Measurements from ENCODE around the gene LHFPL3.
"Not testable (repeated sequence)": the region's sequence is repeated elsewhere in the genome, so short reads cannot be mapped to it uniquely, and the experiment has no call there.

The LHFPL3 gene

GRCh38 chr7:104572554-104572953 lies 244.2 kb downstream of the LHFPL3 start:
- H3K36me3 ChIP-seq, result no peaks in the 10 kb centered on the region
- no peaks in the 10 kb centered on the region for H3K4me1 ChIP-seq
- H3K9me3 ChIP-seq, result no peaks in the 10 kb centered on the region
- peaks cover 3% of the 10 kb centered on the region for H3K27me3 ChIP-seq
- TF ChIP-seq CTCF (IDR thresholded peaks at IDR 0.05; ENCODE audit: low read depth, low read length), result no peak
- H3K4me3 ChIP-seq (ENCODE audit: low read depth, low read length), result no peak overlapping the region
- DNase-seq, result no peak

DNA sequence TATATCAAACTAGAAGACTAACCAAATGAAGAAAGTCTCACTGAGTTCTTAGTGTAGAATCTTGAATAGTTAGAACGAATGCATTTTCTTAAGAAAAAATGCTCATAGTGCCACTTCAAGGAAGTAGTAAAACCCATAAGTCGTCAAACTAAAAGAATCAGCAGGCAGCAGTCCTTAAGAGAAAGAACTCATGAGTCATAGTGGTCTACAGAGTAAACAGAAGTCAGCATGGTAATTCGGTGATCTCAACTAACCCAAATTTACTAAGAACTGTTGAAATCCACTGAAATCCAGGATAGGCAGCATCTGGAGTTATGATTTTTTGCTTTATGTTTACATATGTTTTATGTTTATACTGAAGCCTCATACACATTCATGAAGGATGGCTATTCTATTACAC lies 256.2 kb downstream of the LHFPL3 start:
- DNase-seq, result no peak
- Histone ChIP-seq H3K36me3 (no peaks in the 10 kb centered on the region), H3K9me3 (no peaks in the 10 kb centered on the region), H3K27me3 (no peaks in the 10 kb centered on the region), H3K4me1 (no peaks in the 10 kb centered on the region), H3K4me3 (ENCODE audit: low read depth, low read length) (no peak overlapping the region)
- TF ChIP-seq CTCF (IDR thresholded peaks at IDR 0.05; ENCODE audit: low read depth, low read length), result no peak

GRCh38 chr7:104595591-104595990 lies 267.2 kb downstream of the LHFPL3 start:
- H3K9me3 ChIP-seq; H3K27me3 ChIP-seq; H3K4me1 ChIP-seq; H3K4me3 ChIP-seq (ENCODE audit: low read depth, low read length); H3K36me3 ChIP-seq: not testable (repeated sequence)
- peak; percentile 55 for DNase-seq

- no peak for DNase-seq
- H3K27me3 ChIP-seq, result no peaks in the 10 kb centered on the region
- no peak for TF ChIP-seq CTCF (IDR thresholded peaks at IDR 0.05; ENCODE audit: low read depth, low read length)
These were observed 275.6 kb downstream of the LHFPL3 start for GRCh38 chr7:104603957-104604356.

GRCh38 chr7:104604706-104605105 lies 276.3 kb downstream of the LHFPL3 start:
- no peak for TF ChIP-seq CTCF (IDR thresholded peaks at IDR 0.05; ENCODE audit: low read depth, low read length)
- no peaks in the 10 kb centered on the region for H3K27me3 ChIP-seq
- DNase-seq, result peak; percentile 25

More at GRCh38 chr7:104603957-104604356, 275.6 kb downstream of the LHFPL3 start:
- no peak overlapping the region for H3K4me3 ChIP-seq (ENCODE audit: low read depth, low read length)
- no peaks in the 10 kb centered on the region for H3K9me3 ChIP-seq
- H3K36me3 ChIP-seq, result no peaks in the 10 kb centered on the region
- H3K4me1 ChIP-seq, result no peaks in the 10 kb centered on the region

DNA sequence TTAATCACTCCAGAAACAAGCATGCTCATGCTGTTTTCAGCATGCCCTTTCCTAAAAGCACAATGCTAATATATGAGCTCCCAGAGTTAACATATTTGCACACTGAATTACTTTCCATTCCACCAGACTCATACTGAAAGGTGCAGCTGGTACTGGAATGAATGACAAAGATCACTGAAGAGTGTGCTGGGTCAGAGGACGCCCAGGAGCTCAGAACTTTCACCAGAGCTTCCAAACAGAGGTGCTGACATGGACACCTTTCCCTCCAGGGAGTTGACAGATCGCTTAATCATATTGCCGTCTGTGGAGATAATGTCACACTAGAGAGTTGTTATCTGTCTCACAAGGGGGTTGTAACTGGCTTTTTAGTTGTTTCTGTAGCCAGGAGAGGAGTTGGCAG lies 292.9 kb downstream of the LHFPL3 start:
- H3K4me3 ChIP-seq (ENCODE audit: low read depth, low read length), result no peak overlapping the region
- TF ChIP-seq CTCF (IDR thresholded peaks at IDR 0.05; ENCODE audit: low read depth, low read length), result no peak

More at GRCh38 chr7:104604706-104605105, 276.3 kb downstream of the LHFPL3 start:
- Histone ChIP-seq H3K9me3 (no peaks in the 10 kb centered on the region), H3K36me3 (no peaks in the 10 kb centered on the region), H3K4me3 (ENCODE audit: low read depth, low read length) (no peak overlapping the region), H3K4me1 (no peaks in the 10 kb centered on the region)

DNA sequence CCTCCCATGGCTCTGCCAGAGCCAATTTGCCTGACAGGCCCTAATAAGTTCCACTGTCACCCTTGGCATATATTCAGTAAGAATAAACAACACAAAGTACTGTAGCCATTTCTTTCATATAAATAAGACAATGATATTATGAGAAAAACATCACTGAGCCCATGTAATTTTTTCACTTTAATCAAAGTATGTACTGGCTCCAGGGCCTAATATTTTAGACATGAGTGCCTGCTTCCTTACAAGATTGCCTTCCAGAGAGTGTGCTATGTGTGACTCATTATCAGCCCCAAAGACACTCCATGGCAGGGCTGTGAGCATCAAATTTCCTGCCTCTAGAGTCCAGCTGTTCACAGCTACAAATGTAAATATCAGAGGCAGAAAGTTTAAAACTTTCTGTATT lies 297.6 kb downstream of the LHFPL3 start:
- DNase-seq, result no peak
- no peak overlapping the region for H3K4me3 ChIP-seq (ENCODE audit: low read depth, low read length)
- H3K9me3 ChIP-seq, result no peaks in the 10 kb centered on the region
- no peak for TF ChIP-seq CTCF (IDR thresholded peaks at IDR 0.05; ENCODE audit: low read depth, low read length)
- no peaks in the 10 kb centered on the region for H3K27me3 ChIP-seq
- peaks cover 56% of the 10 kb centered on the region for H3K4me1 ChIP-seq
- no peaks in the 10 kb centered on the region for H3K36me3 ChIP-seq

More for the DNA sequence above, 292.9 kb downstream of the LHFPL3 start:
- Histone ChIP-seq H3K27me3 (no peaks in the 10 kb centered on the region), H3K36me3 (no peaks in the 10 kb centered on the region), H3K4me1 (peaks cover 30% of the 10 kb centered on the region), H3K9me3 (no peaks in the 10 kb centered on the region)
- DNase-seq, result no peak

Measured in BE2C (cell line).